Mucosa of stomach (tissue), 1 donor: Measurements from ENCODE around the gene KRTAP5-1.
"Not testable (repeated sequence)": the region's sequence is repeated elsewhere in the genome, so short reads cannot be mapped to it uniquely, and the experiment has no call there.

Source experiments
- H3K27me3 ChIP-seq: one replicate; pipeline ENCODE4 v1.7.0; 2013; ENCODE audit warnings: mild to moderate bottlenecking, low read length; ENCODE audit not compliant: control insufficient read depth, insufficient read depth
- H3K36me3 ChIP-seq: one replicate; pipeline ENCODE4 v1.7.0; 2013; ENCODE audit warnings: low read length; ENCODE audit not compliant: control insufficient read depth, insufficient read depth
- H3K4me1 ChIP-seq: one replicate; pipeline ENCODE4 v1.7.0; 2013; ENCODE audit warnings: mild to moderate bottlenecking, low read length; ENCODE audit not compliant: control insufficient read depth, insufficient read depth
- H3K4me3 ChIP-seq: one replicate; pipeline ENCODE4 v1.7.0; 2013; ENCODE audit warnings: low read length
- H3K9ac ChIP-seq: one replicate; pipeline ENCODE4 v1.7.0; 2013; ENCODE audit warnings: mild to moderate bottlenecking, low read length, moderate library complexity
- H3K9me3 ChIP-seq: one replicate; pipeline ENCODE4 v1.7.0; 2013; ENCODE audit warnings: mild to moderate bottlenecking, low read length, moderate library complexity; ENCODE audit not compliant: control insufficient read depth
- donor health status: Pancreatic carcinoma.

Gene KRTAP5-1

GRCh38 chr11:1597994-1598380 is 12.9 kb upstream of the KRTAP5-1 start, which contains the start of gene KRTAP5-2:
TSS of gene KRTAP5-2 (minus strand) at chr11:1598294. CDS start at chr11:1598250, 44 bp downstream.
- no peak within 1 kb of the TSS for H3K9ac ChIP-seq
- H3K4me3 ChIP-seq: no peak within 1 kb of the TSS
- peaks cover 11% of the 10 kb centered on the region for H3K27me3 ChIP-seq
- H3K36me3 ChIP-seq: no peaks in the 10 kb centered on the region
- no peaks in the 10 kb centered on the region for H3K9me3 ChIP-seq
- no peaks in the 10 kb centered on the region for H3K4me1 ChIP-seq

- H3K4me3 ChIP-seq: no peak overlapping the region
- H3K9ac ChIP-seq: no peak overlapping the region
- peaks cover 11% of the 10 kb centered on the region for H3K27me3 ChIP-seq
- H3K4me1 ChIP-seq: no peaks in the 10 kb centered on the region
- no peaks in the 10 kb centered on the region for H3K9me3 ChIP-seq
- no peaks in the 10 kb centered on the region for H3K36me3 ChIP-seq
Measured at GRCh38 chr11:1597331-1597993, 12.4 kb upstream of the KRTAP5-1 start.

GRCh38 chr11:1596576-1597121 is 11.6 kb upstream of the KRTAP5-1 start:
- H3K36me3 ChIP-seq, H3K4me3 ChIP-seq, H3K9me3 ChIP-seq, H3K9ac ChIP-seq, H3K4me1 ChIP-seq: not testable (repeated sequence)
- peaks cover 11% of the 10 kb centered on the region for H3K27me3 ChIP-seq

- peaks cover 11% of the 10 kb centered on the region for H3K27me3 ChIP-seq
- H3K9ac ChIP-seq, H3K4me3 ChIP-seq, H3K4me1 ChIP-seq, H3K36me3 ChIP-seq, H3K9me3 ChIP-seq: not testable (repeated sequence)
Measured at GRCh38 chr11:1595994-1596575, 11.0 kb upstream of the KRTAP5-1 start.

- Histone ChIP-seq H3K4me1 (peaks cover 3% of the 10 kb centered on the region), H3K9ac (no peak overlapping the region), H3K9me3 (no peaks in the 10 kb centered on the region), H3K36me3 (no peaks in the 10 kb centered on the region), H3K27me3 (peaks cover 11% of the 10 kb centered on the region), H3K4me3 (no peak overlapping the region)
Measured at GRCh38 chr11:1592628-1593027, 7.5 kb upstream of the KRTAP5-1 start.

- H3K36me3 ChIP-seq: no peaks in the 10 kb centered on the region
Measured at GRCh38 chr11:1589996-1590395, 4.9 kb upstream of the KRTAP5-1 start.

GRCh38 chr11:1589191-1589963 is 4.3 kb upstream of the KRTAP5-1 start:
- H3K9ac ChIP-seq, H3K4me3 ChIP-seq, H3K36me3 ChIP-seq, H3K9me3 ChIP-seq, H3K4me1 ChIP-seq, H3K27me3 ChIP-seq: not testable (repeated sequence)

More at GRCh38 chr11:1589996-1590395, 4.9 kb upstream of the KRTAP5-1 start:
- peaks cover 3% of the 10 kb centered on the region for H3K4me1 ChIP-seq
- no peak overlapping the region for H3K4me3 ChIP-seq
- no peak overlapping the region for H3K9ac ChIP-seq
- H3K9me3 ChIP-seq: no peaks in the 10 kb centered on the region
- H3K27me3 ChIP-seq: peaks cover 5% of the 10 kb centered on the region

GRCh38 chr11:1586699-1587098 is 1.6 kb upstream of the KRTAP5-1 start:
- Histone ChIP-seq H3K4me3 (no peak overlapping the region), H3K4me1 (peaks cover 3% of the 10 kb centered on the region)

GRCh38 chr11:1582909-1583308 is 2.2 kb downstream of the KRTAP5-1 start:
- H3K4me1 ChIP-seq, H3K9me3 ChIP-seq, H3K9ac ChIP-seq, H3K27me3 ChIP-seq, H3K36me3 ChIP-seq, H3K4me3 ChIP-seq: not testable (repeated sequence)

More at GRCh38 chr11:1586699-1587098, 1.6 kb upstream of the KRTAP5-1 start:
- Histone ChIP-seq H3K27me3 (no peaks in the 10 kb centered on the region), H3K36me3 (no peaks in the 10 kb centered on the region), H3K9me3 (no peaks in the 10 kb centered on the region), H3K9ac (no peak overlapping the region)

GRCh38 chr11:1581976-1582375 is 3.1 kb downstream of the KRTAP5-1 start:
- no peaks in the 10 kb centered on the region for H3K4me1 ChIP-seq
- no peaks in the 10 kb centered on the region for H3K36me3 ChIP-seq
- no peak overlapping the region for H3K4me3 ChIP-seq
- H3K27me3 ChIP-seq: no peaks in the 10 kb centered on the region
- no peaks in the 10 kb centered on the region for H3K9me3 ChIP-seq
- H3K9ac ChIP-seq: no peak overlapping the region

- H3K27me3 ChIP-seq: no peaks in the 10 kb centered on the region
- H3K9ac ChIP-seq: no peak overlapping the region
- peaks cover 14% of the 10 kb centered on the region for H3K4me1 ChIP-seq
- H3K36me3 ChIP-seq: no peaks in the 10 kb centered on the region
- H3K9me3 ChIP-seq: no peaks in the 10 kb centered on the region
- H3K4me3 ChIP-seq: no peak overlapping the region
Measured at GRCh38 chr11:1576825-1577224, 8.3 kb downstream of the KRTAP5-1 start.

GRCh38 chr11:1575756-1576155 is 9.3 kb downstream of the KRTAP5-1 start:
- H3K4me3 ChIP-seq, H3K27me3 ChIP-seq, H3K36me3 ChIP-seq, H3K9ac ChIP-seq, H3K9me3 ChIP-seq: not testable (repeated sequence)
- peaks cover 20% of the 10 kb centered on the region for H3K4me1 ChIP-seq
